GM18868 (cell line): ENCODE measurements around the gene MKS1.

Experiments used
- ATAC-seq: cut with Tn5 transposase; IDR thresholded peaks from one replicate; pipeline ENCODE4 v1.9.1; 2021; ENCODE audit warnings: mild to moderate bottlenecking, moderate library complexity; ENCODE audit not compliant: unreplicated experiment

Gene MKS1

GRCh38 chr17:58170622-58171021 is 48.4 kb downstream of the MKS1 start:
- ATAC-seq: no peak

- no peak for ATAC-seq
Observed at GRCh38 chr17:58166682-58167081, 52.4 kb downstream of the MKS1 start, which contains the start of gene OR4D2. TSS of gene OR4D2 (plus strand) at chr17:58166982. CDS start at chr17:58169656, 2,674 bp downstream.

GRCh38 chr17:58165981-58166380 is 53.1 kb downstream of the MKS1 start:
- no peak for ATAC-seq

GRCh38 chr17:58161566-58161965 is 57.5 kb downstream of the MKS1 start:
- ATAC-seq: no peak

- ATAC-seq: no peak
Observed at GRCh38 chr17:58158181-58158580, 60.9 kb downstream of the MKS1 start.

GRCh38 chr17:58156839-58157803 is 61.9 kb downstream of the MKS1 start:
- ATAC-seq: no peak
